ENCODE data around the gene SLC36A3. TPM values are rescaled to one million over a fixed set of nuclear protein-coding genes. Genes with fewer than 3 reads are reported as not detected.

The SLC36A3 gene
- total RNA-seq, 1 donor from 2014 or later: not detected

- Histone ChIP-seq H3K27me3 (ENCODE audit: control insufficient read depth, insufficient read depth, low read length) (no peaks in the 10 kb centered on the region), H3K4me3 (ENCODE audit: low read depth, low read length) (no peak overlapping the region), H3K36me3 (ENCODE audit: control insufficient read depth, insufficient read depth, low read length) (no peaks in the 10 kb centered on the region)
- no peak for DNase-seq (ENCODE audit: low read depth)
- TF ChIP-seq CTCF (IDR thresholded peaks at IDR 0.05; ENCODE audit: insufficient read depth, low read length, poor library complexity, severe bottlenecking): no peak
Measured at GRCh38 chr5:151274666-151275065, 28.9 kb downstream of the SLC36A3 start.

- no peak overlapping the region for H3K4me3 ChIP-seq (ENCODE audit: low read depth, low read length)
- DNase-seq (ENCODE audit: low read depth): no peak
- TF ChIP-seq CTCF (IDR thresholded peaks at IDR 0.05; ENCODE audit: insufficient read depth, low read length, poor library complexity, severe bottlenecking): no peak
- no peaks in the 10 kb centered on the region for H3K36me3 ChIP-seq (ENCODE audit: control insufficient read depth, insufficient read depth, low read length)
- no peaks in the 10 kb centered on the region for H3K27me3 ChIP-seq (ENCODE audit: control insufficient read depth, insufficient read depth, low read length)
Measured at GRCh38 chr5:151271336-151271735, 32.2 kb downstream of the SLC36A3 start.

DNA sequence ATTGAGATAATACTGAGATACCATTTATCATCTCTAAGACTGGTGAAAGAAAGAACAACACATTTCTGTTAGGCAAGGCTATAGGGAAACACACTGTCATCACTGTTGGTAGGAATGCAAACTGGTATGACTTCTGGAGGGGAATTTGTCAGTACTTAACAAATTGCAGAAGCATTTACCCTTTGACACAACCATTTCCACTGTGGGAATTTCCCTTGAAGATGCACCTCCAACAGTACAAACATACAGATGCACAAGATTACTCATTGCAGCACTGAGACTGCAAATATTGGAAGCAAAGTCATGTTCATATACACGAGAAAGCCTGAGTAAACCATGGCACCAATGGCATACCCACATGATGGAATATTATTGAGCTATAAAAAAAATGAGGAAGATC, 33.0 kb downstream of the SLC36A3 start:
- no peak for TF ChIP-seq CTCF (IDR thresholded peaks at IDR 0.05; ENCODE audit: insufficient read depth, low read length, poor library complexity, severe bottlenecking)
- H3K4me3 ChIP-seq (ENCODE audit: low read depth, low read length): no peak overlapping the region
- no peaks in the 10 kb centered on the region for H3K27me3 ChIP-seq (ENCODE audit: control insufficient read depth, insufficient read depth, low read length)
- no peak for DNase-seq (ENCODE audit: low read depth)
- H3K36me3 ChIP-seq (ENCODE audit: control insufficient read depth, insufficient read depth, low read length): no peaks in the 10 kb centered on the region

DNA sequence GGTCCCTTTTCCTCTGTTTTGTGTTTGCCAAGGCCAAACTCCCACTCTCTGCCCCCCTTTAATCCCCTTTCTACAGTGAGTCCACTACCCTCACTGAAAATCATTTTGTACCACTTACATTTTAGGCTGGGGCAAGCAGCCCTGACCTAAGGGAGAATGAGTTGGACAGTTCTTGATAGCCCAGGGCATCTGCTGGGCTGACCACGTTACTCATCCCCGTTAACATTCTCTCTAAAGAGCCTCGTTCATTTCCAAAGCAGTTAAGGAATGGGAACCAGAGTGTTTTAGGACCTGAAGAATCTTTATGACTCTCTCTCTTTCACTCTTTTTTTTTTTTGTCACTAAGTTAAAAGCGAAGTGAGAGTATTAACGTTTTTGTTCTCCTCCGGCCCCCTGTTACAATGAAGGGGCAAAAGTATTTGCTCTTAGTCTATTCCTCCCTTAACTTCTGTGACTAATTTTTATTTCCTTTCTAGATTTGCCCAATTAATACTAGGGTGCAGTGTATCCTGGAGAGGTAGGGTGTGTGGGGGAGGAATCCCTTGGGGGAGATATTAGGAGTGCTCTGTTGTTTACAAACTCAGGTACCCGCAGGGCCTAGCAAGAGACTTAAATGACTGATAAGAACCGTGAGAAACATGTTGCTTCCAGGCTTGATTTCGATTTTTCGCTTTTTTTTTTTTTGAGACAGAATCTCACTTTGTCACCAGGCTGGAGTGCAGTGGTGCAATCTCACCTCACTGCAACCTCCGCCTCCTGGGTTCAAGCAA, 35.9 kb downstream of the SLC36A3 start:
- Histone ChIP-seq H3K27me3 (ENCODE audit: control insufficient read depth, insufficient read depth, low read length) (no peaks in the 10 kb centered on the region), H3K36me3 (ENCODE audit: control insufficient read depth, insufficient read depth, low read length) (no peaks in the 10 kb centered on the region), H3K4me3 (ENCODE audit: low read depth, low read length) (no peak overlapping the region)
- DNase-seq (ENCODE audit: low read depth): no peak
- no peak for TF ChIP-seq CTCF (IDR thresholded peaks at IDR 0.05; ENCODE audit: insufficient read depth, low read length, poor library complexity, severe bottlenecking)

- DNase-seq (ENCODE audit: low read depth): no peak
Measured at GRCh38 chr5:151264113-151264512, 39.5 kb downstream of the SLC36A3 start.

More at GRCh38 chr5:151264113-151264512, 39.5 kb downstream of the SLC36A3 start:
- no peak for TF ChIP-seq CTCF (IDR thresholded peaks at IDR 0.05; ENCODE audit: insufficient read depth, low read length, poor library complexity, severe bottlenecking)
- no peaks in the 10 kb centered on the region for H3K27me3 ChIP-seq (ENCODE audit: control insufficient read depth, insufficient read depth, low read length)
- H3K4me3 ChIP-seq (ENCODE audit: low read depth, low read length): no peak overlapping the region
- no peaks in the 10 kb centered on the region for H3K36me3 ChIP-seq (ENCODE audit: control insufficient read depth, insufficient read depth, low read length)

Measured in kidney epithelial cell (primary cell).